ENCODE results near the gene MYL5.

MYL5 gene

GRCh38 chr4:707929-708630 is 33.7 kb downstream of the MYL5 start:
- DNase-seq (ENCODE audit: low read depth in 2 of 2): no peak

DNA sequence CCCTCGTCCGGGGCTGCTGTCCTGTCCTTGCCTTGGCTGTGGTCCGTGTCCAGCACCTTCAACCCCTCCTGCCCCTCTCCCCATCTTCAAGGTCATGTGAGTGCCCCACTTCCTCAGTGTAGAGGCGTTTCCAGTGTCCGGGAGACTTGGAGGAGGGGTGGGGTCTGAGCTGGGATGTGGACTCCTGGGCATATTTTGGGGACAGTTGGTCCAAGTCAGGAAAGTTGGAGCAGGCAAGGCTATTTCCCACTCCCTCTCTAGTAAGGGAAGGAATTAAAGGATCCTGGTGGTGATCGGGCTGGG is 34.2 kb downstream of the MYL5 start:
- no peak for DNase-seq (ENCODE audit: low read depth in 2 of 2)

GRCh38 chr4:709348-709747 is 35.0 kb downstream of the MYL5 start:
- no peak for DNase-seq (ENCODE audit: low read depth in 2 of 2)

DNA sequence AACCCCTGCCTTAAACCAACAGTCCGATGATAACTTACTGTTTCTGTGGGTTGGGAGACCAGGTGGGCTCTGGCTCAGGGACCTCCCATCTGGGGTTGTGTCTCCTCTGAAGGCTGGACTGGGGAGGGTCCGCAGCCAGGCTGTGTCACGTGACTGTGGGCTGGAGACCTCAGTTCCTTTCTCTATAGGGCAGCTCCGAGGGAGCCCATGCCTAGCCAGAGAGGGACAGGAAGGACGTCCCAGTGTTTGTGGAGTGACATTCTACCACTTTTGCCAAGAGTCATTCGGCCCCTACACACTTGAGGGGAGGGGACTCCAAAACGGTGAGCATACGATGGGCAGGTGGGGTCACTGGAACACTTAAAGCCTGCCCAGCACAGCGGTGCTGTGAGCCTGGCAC is 35.8 kb downstream of the MYL5 start:
- DNase-seq (ENCODE audit: low read depth in 2 of 2): no peak

- no peak for DNase-seq (ENCODE audit: low read depth in 2 of 2)
Measured at GRCh38 chr4:710916-711315, 36.6 kb downstream of the MYL5 start.

DNA sequence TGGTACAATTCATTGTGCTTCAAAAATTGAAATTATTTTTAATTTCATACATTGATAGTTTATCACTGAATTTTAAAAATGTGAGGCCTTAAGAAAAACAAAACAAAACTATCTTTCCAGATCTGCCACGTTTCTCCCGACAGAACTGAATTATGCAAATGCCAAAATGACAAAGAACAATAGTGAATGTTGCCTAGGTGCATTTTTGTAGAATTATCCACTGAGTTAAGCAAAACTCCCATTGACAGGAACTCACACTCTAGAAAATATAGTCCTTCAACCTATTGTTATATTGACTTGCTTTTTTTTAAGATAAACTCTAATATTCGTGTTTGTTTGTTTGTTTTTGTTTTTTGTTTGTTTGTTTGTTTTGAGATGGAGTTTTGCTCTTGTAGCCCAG is 37.8 kb downstream of the MYL5 start:
- no peak for DNase-seq (ENCODE audit: low read depth in 2 of 2)

GRCh38 chr4:712916-713632 is 38.7 kb downstream of the MYL5 start:
- no peak for DNase-seq (ENCODE audit: low read depth in 2 of 2)

DNA sequence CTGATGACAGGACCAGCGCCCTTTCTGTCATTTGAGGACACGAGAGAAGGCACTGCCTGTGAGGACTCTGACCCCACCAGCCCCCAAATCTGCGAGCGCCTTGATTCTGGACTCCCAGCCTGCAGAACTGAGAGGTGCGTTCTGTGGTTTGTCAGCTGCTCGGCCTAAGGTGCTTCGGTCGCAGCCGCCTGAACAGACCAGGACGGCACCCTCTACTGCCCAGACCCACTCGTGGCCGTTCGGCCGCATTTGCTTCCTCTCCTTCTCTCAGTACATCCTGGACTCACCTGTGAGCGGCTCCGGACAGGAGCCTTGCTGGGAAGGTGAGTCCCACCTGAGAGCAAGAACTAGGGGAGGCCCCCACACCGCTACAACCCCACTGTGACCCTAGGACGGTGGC is 39.7 kb downstream of the MYL5 start:
- DNase-seq (ENCODE audit: low read depth in 2 of 2): no peak

GRCh38 chr4:717601-718320 is 43.4 kb downstream of the MYL5 start:
- no peak for DNase-seq (ENCODE audit: low read depth in 2 of 2)

GRCh38 chr4:718460-718859 is 44.1 kb downstream of the MYL5 start:
- no peak for DNase-seq (ENCODE audit: low read depth in 2 of 2)

GRCh38 chr4:720111-720860 is 45.9 kb downstream of the MYL5 start:
- no peak for DNase-seq (ENCODE audit: low read depth in 2 of 2)

DNA sequence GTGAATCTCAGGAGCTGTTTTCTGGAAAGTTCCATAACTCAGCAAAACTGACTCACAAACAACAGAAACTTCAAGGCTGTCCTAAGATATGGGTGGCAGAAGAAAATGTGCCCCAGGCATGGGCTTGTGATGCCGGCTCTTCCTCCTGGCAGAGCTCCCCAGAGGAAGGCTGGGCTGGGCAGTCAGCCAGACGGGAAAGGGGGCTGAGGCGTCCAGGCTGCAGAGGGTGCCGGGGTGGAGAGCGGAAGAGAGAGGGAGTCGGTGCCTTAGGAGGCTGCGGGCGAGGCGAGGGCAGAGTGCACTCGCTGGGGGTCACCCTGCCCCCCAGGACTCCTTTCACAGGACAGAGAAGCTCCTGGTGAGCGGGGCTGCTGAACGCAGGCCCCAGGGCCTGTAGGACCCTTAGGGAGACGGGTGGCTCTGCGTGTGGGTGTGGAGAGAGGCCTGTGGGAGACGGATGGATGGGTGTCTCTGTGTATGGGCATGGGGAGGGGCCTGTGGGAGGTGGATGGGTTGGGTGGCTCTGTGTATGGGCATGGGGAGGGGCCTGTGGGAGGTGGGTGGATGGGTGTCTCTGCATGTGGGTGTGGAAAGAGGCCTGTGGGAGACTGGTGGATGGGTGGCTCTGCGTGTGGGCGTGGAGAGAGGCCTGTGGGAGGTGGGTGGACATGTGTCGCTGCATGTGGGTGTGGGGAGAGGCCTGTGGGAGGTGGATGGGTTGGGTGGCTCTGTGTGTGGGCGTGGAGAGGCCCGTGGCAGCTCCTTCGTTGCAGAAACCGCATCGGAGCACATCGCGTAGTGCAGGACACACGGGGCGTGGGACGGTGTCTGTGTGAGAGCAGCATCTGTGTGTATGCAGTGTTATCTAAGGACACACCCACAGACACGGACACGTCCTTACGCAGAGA is 47.2 kb downstream of the MYL5 start:
- DNase-seq (ENCODE audit: low read depth in 2 of 2): no peak

- DNase-seq (ENCODE audit: low read depth in 2 of 2): no peak
Measured at GRCh38 chr4:722169-722725, 47.9 kb downstream of the MYL5 start.

- no peak for DNase-seq (ENCODE audit: low read depth in 2 of 2)
Measured at GRCh38 chr4:722851-723360, 48.6 kb downstream of the MYL5 start.

DNA sequence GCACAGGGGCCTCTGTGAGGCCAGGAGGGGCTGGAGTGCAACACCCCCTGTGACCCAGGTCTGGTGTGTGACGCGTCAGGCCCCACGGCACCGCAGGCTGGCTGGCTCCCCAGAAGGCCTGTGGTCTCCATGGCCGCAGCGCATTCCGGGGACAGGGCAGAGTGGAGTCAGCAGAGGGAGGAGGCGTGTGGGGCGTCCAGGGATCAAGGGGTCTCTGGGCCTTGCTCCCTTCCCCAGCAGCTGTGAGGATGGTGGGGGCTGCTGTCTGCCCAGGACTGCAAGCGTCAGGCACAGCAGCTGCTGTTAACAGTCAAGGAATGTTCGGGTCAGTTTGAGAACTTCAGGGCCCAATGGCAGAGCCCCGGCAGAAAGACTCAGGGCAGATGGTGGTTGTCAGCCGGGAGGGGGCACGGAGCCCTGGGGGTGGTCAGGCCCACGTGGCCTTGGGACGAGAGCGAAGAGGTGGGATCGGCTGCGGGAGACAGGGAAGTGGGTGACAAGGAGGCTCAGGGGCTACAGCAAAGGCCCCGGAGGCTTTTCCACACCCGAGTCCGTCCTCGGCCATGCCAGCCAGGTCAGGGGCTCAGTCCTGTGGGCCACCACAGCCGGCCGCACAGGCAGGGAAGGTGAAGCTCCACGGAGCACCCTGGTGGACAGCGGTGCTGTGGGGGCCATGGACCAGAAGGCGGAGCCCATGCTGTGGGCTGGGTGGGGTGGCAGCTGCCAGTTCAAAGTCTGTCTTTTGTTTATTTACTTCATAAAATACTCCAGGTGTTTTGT is 49.6 kb downstream of the MYL5 start:
- no peak for DNase-seq (ENCODE audit: low read depth in 2 of 2)

GRCh38 chr4:725391-726234 is 51.3 kb downstream of the MYL5 start:
- DNase-seq (ENCODE audit: low read depth in 2 of 2): no peak

GRCh38 chr4:726235-726787 is 52.0 kb downstream of the MYL5 start:
- no peak for DNase-seq (ENCODE audit: low read depth in 2 of 2)

- no peak for DNase-seq (ENCODE audit: low read depth in 2 of 2)
Measured at GRCh38 chr4:726838-727237, 52.5 kb downstream of the MYL5 start.

- DNase-seq (ENCODE audit: low read depth in 2 of 2): no peak
Measured at GRCh38 chr4:727576-727975, 53.2 kb downstream of the MYL5 start.
